GM19395 (cell line): ENCODE results near the gene RNMT.
"Not testable (repeated sequence)": the region's sequence is repeated elsewhere in the genome, so short reads cannot be mapped to it uniquely, and the experiment has no call there.

ENCODE experiments used
- ATAC-seq: cut with Tn5 transposase; IDR thresholded peaks from one replicate; pipeline ENCODE4 v1.9.1; 2021; ENCODE audit warnings: mild to moderate bottlenecking, moderate library complexity; ENCODE audit not compliant: unreplicated experiment

Gene RNMT

DNA sequence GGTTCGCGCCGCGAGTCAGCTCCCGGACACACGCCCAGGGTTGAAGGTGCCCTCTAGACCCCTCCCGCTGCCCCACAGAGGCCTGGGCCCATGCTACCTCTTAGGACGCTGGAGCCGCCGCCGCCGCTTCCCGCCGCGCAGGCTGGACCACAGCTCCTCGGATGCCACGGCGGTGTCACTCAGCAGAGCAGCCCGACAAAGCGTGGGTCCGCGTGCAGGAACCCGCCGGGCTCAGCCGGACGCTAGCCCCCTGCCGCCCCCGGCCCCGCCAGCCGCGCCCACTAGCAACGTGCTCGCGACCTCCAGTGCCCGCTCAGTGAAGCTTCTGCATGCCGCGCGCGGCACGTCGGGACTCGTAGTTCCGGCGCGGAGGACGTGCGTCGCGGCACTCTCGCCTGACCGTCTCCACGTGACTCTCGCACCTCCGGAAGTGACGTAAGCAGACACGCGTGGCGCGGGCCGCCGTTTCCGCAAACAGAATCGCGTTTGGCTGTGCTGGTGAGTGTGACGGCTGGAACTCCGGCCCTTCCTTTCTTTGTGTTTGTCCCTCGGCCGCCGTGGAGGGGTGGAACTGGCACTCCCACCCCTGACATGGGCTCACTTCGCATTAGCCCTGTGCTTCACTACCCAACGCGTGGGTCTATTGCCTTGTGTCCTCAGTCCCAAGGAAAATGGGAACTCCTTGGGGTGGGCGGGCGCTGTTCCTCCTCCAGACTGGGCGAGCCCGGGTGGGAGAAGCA, at the start of gene RNMT, which contains the start of gene FAM210A:
RNMT (plus strand) TSS at position 442 of the 740 bp plus-strand sequence. CDS start 4,845 bp downstream, outside the sequence.
FAM210A (minus strand) TSS at position 327 of the 740 bp plus-strand sequence. CDS start 44,481 bp downstream, outside the sequence.
- peak; percentile 92 for ATAC-seq

DNA sequence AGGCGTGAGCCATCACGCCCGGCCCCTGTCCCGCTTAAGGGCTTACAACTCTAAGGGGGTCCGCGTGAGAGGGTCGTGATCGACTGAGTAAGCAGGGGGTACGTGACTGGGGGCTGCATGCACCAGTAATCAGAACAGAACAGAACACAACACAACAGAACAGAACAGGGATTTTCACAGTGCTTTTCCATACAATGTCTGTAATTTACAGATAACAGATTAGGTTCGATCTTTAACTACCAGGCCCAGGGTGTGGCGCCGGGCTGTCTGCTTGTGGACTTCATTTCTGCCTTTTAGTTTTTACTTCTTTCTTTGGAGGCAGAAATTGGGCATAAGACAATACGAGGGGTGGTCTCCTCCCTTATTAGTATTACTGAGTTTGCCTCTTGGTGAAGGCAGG, 49.1 kb upstream of the RNMT start:
- ATAC-seq = not testable (repeated sequence)

- ATAC-seq = no peak
Measured at GRCh38 chr18:13680612-13681011, 45.9 kb upstream of the RNMT start.

DNA sequence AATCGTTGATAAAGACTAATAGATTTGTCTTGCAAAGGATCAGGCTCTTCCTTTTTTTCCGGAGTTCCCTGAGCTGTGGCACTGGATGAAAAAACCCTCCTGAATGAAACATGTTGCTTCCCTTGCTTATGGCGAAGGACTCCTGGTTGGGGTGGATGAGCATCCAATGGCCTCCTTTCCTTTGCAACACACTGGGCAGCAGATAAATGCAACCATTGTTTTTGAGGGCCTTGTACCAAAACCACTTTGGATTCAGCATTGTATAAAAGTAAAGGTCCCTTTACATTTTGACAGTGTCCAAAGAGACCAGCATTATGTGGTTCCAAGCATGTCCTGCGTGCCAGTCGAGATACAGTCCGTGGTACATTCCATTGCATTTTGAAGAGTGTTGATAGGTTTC, 44.8 kb upstream of the RNMT start:
- ATAC-seq = no peak

GRCh38 chr18:13684546-13684945, 41.9 kb upstream of the RNMT start:
- no peak for ATAC-seq

DNA sequence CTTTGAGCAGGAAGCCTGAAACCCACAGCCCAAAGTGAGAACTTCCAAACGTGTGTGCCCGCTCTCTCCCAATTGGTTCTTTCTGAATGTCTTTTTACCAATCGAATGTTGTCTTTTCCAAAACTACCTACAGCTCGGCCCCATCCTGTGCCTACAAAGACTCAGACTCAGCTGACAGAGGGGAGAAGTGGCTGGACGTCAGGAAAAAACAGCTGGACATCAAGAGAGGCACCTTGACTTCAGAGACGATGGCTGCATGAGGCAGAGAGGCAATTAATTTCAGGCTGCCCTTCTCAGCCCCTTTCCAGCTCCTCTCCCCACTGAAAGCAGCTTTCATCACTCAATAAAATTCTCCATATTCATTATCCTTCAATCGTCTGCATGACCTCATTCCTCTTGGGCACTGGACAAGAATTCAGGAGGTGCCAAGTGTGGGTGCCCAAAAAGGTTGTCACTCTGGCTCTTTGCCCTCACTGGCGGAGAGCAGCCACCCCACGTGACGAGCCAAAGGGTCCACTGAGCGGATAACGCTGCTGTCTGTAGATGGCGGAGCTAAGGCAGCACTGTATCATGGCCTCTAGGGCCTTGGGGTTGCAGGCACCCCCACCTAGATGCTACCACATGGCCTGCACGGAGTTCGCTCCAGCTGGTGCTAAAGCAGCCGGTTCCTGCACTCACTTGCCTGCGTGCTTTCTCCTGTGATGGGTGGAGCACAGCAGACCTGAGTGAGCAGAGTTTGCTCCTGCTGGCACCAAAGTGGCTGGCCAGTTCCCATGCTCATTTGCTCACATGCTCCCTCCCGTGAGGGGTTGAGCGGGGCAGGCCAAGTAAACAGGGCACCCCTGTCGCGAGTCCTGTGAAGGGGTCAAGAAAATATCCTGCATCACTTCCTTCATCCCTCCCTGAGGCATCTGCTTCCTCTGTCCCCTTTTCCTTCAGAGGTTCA, 38.0 kb upstream of the RNMT start:
- ATAC-seq = no peak

GRCh38 chr18:13690060-13690459, 36.4 kb upstream of the RNMT start:
- ATAC-seq = not testable (repeated sequence)

DNA sequence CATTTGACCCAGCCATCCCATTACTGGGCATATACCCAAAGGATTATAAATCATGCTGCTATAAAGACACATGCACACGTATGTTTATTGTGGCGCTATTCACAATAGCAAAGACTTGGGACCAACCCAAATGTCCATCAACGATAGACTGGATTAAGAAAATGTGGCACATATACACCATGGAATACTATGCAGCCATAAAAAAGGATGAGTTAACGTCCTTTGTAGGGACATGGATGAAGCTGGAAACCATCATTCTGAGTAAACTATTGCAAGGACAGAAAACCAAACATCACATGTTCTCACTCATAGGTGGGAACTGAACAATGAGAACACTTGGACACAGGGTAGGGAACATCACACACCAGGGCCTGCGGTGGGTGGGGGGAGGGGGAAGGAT, 31.1 kb upstream of the RNMT start:
- not testable (repeated sequence) for ATAC-seq

DNA sequence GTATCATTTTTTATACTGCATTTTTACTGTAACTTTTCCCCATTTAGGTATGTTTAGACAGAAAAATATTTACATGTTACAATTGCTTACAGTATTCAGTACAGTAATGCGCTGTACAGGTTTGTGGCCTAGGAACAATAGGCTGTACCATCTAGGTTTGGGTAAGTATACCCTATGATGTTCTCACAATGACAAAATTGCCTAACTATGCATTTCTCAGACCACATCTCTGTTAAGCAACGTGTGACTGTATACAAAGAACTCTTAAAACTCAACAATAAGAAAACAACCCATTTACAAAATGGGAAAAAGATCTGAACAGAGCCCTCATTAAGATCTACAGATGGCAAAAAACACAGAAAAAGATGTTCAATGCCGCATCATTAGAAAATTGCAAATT, 29.5 kb upstream of the RNMT start:
- no peak for ATAC-seq

- ATAC-seq = no peak
Measured at GRCh38 chr18:13700153-13700552, 26.3 kb upstream of the RNMT start.

DNA sequence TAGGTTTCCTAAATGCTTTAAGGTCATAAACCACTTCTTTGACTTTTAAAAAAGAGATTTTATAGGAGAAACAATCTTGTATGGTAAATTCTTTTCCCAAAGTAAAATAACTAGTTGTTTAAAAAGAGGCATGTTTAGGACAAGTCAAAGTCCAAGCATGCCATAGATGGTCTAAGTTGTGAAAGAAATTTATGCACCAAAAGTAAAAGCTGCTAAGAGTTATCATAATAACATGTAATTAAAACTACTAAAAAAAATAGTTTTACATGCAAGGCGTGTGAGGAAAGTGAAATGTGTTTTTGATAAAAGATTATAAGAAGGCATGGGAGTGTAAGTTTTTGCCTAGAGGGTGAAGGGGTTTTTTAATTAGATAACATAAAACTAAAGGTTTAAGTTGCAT, 22.6 kb upstream of the RNMT start:
- no peak for ATAC-seq

GRCh38 chr18:13710414-13710831, 16.1 kb upstream of the RNMT start:
- ATAC-seq = no peak

DNA sequence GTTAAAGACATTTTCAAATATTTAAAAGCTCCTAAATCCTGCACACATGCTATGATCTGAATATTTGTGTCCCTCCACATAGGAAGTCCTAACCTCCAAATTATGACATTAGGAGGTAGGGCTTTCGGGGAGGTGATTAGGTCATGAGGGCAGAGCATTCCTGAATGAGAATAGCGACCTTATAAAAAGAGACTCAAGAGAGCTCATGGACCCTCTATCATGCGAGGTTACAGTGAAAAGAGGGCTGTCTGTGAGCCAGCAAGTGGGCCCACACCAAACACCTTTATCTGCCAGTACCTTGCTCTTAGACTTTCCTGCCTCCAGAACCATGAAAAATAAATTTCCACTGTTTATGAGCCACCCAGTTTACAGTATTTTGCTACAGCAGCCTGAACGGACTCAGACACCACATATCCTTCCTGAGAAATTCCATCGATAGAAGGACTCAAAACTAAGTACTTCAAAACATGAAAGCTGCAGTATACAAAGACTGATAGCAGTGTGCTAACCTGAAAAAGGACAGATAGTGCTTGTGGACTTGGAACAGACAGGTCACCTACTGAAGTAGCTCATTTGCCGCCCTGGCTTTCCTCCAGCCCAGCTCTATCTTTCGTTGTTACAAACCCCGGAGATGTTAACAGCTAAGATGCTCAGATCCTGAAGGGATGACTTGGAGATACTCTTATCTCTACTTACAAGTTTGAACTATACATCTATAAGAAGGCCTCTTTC, 13.9 kb upstream of the RNMT start:
- no peak for ATAC-seq

GRCh38 chr18:13713455-13714055, 12.9 kb upstream of the RNMT start:
- ATAC-seq = no peak

DNA sequence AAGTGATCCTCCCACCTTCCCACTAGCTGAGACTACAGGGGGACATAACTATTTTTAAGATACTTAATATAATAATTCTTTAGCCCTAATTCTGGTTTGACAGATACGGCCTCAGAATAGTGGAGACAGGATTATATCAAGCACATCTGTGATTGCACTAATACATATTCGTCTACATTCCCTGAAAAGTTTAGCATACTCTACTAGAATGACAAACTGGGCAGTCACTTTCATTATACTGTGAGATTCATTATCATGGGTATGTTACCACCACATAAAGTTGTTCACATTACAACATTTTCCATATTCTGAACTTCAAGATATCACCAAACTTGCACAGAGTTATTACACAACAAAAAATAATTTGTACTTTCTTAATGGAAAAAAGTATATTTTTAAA, 11.1 kb upstream of the RNMT start:
- no peak for ATAC-seq

- ATAC-seq = no peak
Measured at GRCh38 chr18:13716916-13717315, 9.6 kb upstream of the RNMT start.

DNA sequence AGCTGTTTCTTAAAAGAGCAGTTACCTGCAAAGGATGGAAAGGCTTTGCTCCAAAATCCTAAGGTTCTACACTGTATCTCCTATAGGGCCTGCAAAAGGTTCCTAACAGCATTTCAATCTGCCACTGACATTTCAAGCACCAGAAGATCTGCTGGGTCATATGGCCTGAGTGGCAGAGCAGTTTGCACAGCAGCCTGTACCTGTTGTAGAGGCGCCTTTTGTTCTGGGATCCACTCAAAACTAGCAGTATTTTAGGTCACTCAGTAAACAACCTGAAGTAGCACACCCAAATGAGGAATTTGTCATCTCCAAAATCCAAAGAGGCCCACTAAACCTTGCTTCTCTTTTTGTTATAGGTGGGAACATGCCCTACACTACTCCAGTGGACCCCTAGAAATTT, 6.3 kb upstream of the RNMT start:
- no peak for ATAC-seq

GRCh38 chr18:13720847-13721246, 5.6 kb upstream of the RNMT start:
- no peak for ATAC-seq

DNA sequence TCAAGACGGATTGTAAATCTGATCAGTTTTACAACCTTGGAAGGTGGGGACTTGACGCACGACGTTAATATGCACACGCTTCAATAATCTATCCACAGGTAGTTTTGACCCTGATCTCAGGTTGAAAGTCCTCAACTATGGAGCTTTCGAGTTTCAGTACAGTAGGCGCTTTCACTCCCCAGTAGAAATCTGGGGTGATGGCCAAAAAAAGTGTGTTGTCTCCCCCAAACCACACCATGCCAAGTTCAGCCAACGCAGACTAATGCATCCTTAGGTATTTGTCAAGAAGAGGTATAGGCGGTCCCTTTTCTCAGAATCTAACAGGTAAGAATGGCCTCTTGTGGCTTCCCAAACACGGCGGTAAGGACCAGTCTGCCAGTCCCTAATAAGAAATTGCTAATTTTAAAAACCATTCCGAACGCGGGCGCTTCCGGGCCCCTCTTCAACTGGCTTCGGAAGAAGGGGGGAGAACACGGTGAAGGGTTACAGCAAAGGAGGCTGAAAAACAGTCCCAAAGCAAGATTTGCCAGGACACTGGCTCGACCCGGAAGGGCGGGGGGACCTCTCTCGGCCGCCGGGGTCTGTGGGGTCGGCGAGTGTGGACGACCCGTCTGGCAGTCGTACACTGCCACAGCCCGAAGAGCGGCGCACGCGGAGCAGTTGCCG, 774 bp upstream of the RNMT start:
- ATAC-seq = peak; percentile 38

DNA sequence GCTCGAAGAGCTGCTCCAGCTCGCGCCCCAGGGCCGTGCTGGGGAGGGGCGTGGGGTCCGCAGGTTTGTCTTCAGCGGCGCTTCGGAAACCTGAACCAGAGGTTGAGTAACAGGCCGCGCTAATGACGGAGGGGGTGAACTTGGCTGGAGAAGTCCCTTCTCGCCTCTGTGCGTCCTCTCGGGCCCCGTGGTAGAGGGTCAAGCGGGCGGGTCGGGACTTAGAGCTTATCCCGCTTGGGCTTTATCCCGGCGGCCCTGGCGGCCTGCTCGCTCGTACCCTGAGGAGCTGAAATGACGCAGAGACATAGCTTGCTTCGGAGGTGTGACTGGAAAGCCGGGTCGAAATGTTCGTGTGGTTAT, 479 bp downstream of the RNMT start:
- ATAC-seq = peak; percentile 18
